PFSK-1 (cell line): ENCODE measurements around the gene ADAMTSL1.

Source experiments
- FOXP2 ChIP-seq: optimal IDR thresholded peaks from 2 replicates; pipeline ENCODE3; 2011; ENCODE audit warnings: borderline replicate concordance, control low read depth, inconsistent platforms; ENCODE audit not compliant: insufficient read depth; ENCODE audit errors: extremely low read length, extremely low read depth
- POLR2AphosphoS5 ChIP-seq: IDR thresholded peaks from 2 replicates; pipeline ENCODE4 v1.6.1; 2012; ENCODE audit warnings: low read depth, mild to moderate bottlenecking, control low read depth, low read length, moderate library complexity

- no peak for TF ChIP-seq POLR2AphosphoS5
- TF ChIP-seq FOXP2: no peak
Observed at GRCh38 chr9:18893491-18893890, 419.5 kb downstream of the ADAMTSL1 start.
